Hepatocyte (in vitro differentiated cells): ENCODE results near the gene RMC1. TPM values are rescaled to one million over a fixed set of nuclear protein-coding genes. Genes with fewer than 3 reads are reported as not detected.
"Not testable (repeated sequence)": the region's sequence is repeated elsewhere in the genome, so short reads cannot be mapped to it uniquely, and the experiment has no call there.

ENCODE experiments used
- DNase-seq: peaks from one replicate; pipeline ENCODE4 v3.0.0-alpha.2; 2016; ENCODE audit warnings: low spot score
- H2AFZ ChIP-seq: fragments of 200-600 bp; sonication (generic); 2 replicates; pipeline ENCODE4 v1.6.0; 2016; ENCODE audit warnings: antibody characterized with exemption, mild to moderate bottlenecking
- H3K27ac ChIP-seq: fragments of 200-600 bp; sonication (generic); 2 replicates; pipeline ENCODE4 v1.5.1; 2016; ENCODE audit warnings: mild to moderate bottlenecking
- H3K27me3 ChIP-seq: fragments of 200-600 bp; sonication (generic); 2 replicates; pipeline ENCODE4 v1.6.1; 2016
- H3K36me3 ChIP-seq: fragments of 200-600 bp; sonication (generic); replicated peaks from 2 replicates; pipeline ENCODE4 v1.5.1; 2016; ENCODE audit warnings: low read depth; ENCODE audit not compliant: insufficient read depth
- H3K4me1 ChIP-seq: fragments of 200-600 bp; sonication (generic); 2 replicates; pipeline ENCODE4 v1.5.1; 2016; ENCODE audit warnings: mild to moderate bottlenecking, moderate library complexity; ENCODE audit not compliant: insufficient read depth
- H3K4me2 ChIP-seq: fragments of 200-600 bp; sonication (generic); 2 replicates; pipeline ENCODE4 v1.6.0; 2016
- H3K4me3 ChIP-seq: fragments of 200-600 bp; sonication (generic); 2 replicates; pipeline ENCODE4 v1.5.1; 2016; ENCODE audit warnings: mild to moderate bottlenecking
- H3K79me2 ChIP-seq: fragments of 200-600 bp; sonication (generic); 2 replicates; pipeline ENCODE4 v1.6.0; 2017; ENCODE audit warnings: mild to moderate bottlenecking
- H3K9me2 ChIP-seq: fragments of 200-600 bp; sonication (generic); replicated peaks from 2 replicates; pipeline ENCODE4 v1.6.0; 2017; ENCODE audit warnings: mild to moderate bottlenecking; ENCODE audit not compliant: insufficient read depth
- H3K9me3 ChIP-seq: fragments of 200-600 bp; sonication (generic); 2 replicates; pipeline ENCODE4 v1.5.1; 2016; ENCODE audit warnings: low read depth, mild to moderate bottlenecking
- H4K20me1 ChIP-seq: fragments of 200-600 bp; sonication (generic); 2 replicates; pipeline ENCODE4 v1.6.0; 2016; ENCODE audit warnings: mild to moderate bottlenecking; ENCODE audit not compliant: insufficient read depth, poor library complexity, severe bottlenecking
- CTCF ChIP-seq: fragments of 200-600 bp; sonication (generic); IDR thresholded peaks from 2 replicates; pipeline ENCODE4 v1.5.1; 2016; ENCODE audit warnings: antibody characterized with exemption, mild to moderate bottlenecking; ENCODE audit not compliant: poor library complexity
- EZH2 ChIP-seq: fragments of 200-600 bp; sonication (generic); IDR thresholded peaks from 2 replicates; pipeline ENCODE4 v1.6.1; 2016; ENCODE audit warnings: antibody characterized with exemption, mild to moderate bottlenecking, borderline replicate concordance
- EZH2phosphoT487 ChIP-seq: fragments of 200-600 bp; sonication (generic); IDR thresholded peaks from one replicate; pipeline ENCODE4 v1.6.1; 2018; ENCODE audit warnings: antibody characterized with exemption, mild to moderate bottlenecking, low read depth, moderate library complexity; ENCODE audit not compliant: unreplicated experiment, severe bottlenecking
- WGBS: methylation state at CpG from one replicate; pipeline ENCODE4 v1.1.6; 2016; ENCODE audit warnings: low lambda C conversion rate; ENCODE audit errors: missing lambda C conversion rate; 5-methylcytosine and 5-hydroxymethylcytosine counted together
- polyA plus RNA-seq: library from polyadenylated mRNA; unstranded; fragments of >200 nt; fragmentation: Nextera tagmentation; extraction: Ambion mirVana; gene quantifications from 2 replicates; pipeline ENCODE4 v1.2.1, GENCODE V29; 2016
- total RNA-seq: library from RNA; depleted of rRNA; stranded (reverse); fragments of >200 nt; gene quantifications from 2 replicates; pipeline ENCODE4 v1.2.3, GENCODE V29; 2014

The RMC1 gene
- total and polyA plus RNA-seq, 2 experiments from 2014 or later: 26.6 to 37.1 TPM

GRCh38 chr18:23504720-23505119 is 1.4 kb downstream of the RMC1 start:
- no peaks in the 10 kb centered on the region for H3K9me2 ChIP-seq
- no peaks in the 10 kb centered on the region for H3K9me3 ChIP-seq
- H3K4me2 ChIP-seq: peak overlapping the region; percentile 98
- peak overlapping the region; percentile 59 for H3K27ac ChIP-seq
- H3K27me3 ChIP-seq: no peaks in the 10 kb centered on the region
- no peaks in the 10 kb centered on the region for H3K36me3 ChIP-seq
- peak; percentile 30 for DNase-seq
- H4K20me1 ChIP-seq: no peaks in the 10 kb centered on the region
- H3K79me2 ChIP-seq: peaks cover 38% of the 10 kb centered on the region
- peaks cover 9% of the 10 kb centered on the region for H3K4me1 ChIP-seq
- WGBS: 63% methylated on average over 3 of the region's 3 CpGs
- no peak overlapping the region for H2AFZ ChIP-seq
- TF ChIP-seq EZH2 (no peak), EZH2phosphoT487 (peak; percentile 67), CTCF (no peak)
- H3K4me3 ChIP-seq: no peak overlapping the region

- no peaks in the 10 kb centered on the region for H4K20me1 ChIP-seq
- H3K79me2 ChIP-seq: peaks cover 38% of the 10 kb centered on the region
- H3K4me1 ChIP-seq: peaks cover 9% of the 10 kb centered on the region
- H3K9me3 ChIP-seq: no peaks in the 10 kb centered on the region
- H3K4me3 ChIP-seq: no peak overlapping the region
- no peak overlapping the region for H3K4me2 ChIP-seq
- no peaks in the 10 kb centered on the region for H3K36me3 ChIP-seq
- WGBS: 91% methylated on average over 6 of the region's 6 CpGs
- H2AFZ ChIP-seq: no peak overlapping the region
- no peak for TF ChIP-seq EZH2phosphoT487
- no peak for TF ChIP-seq CTCF
- TF ChIP-seq EZH2: no peak
- H3K9me2 ChIP-seq: no peaks in the 10 kb centered on the region
- no peak overlapping the region for H3K27ac ChIP-seq
- DNase-seq: no peak
- H3K27me3 ChIP-seq: no peaks in the 10 kb centered on the region
Observed at GRCh38 chr18:23506393-23506792, 3.1 kb downstream of the RMC1 start.

GRCh38 chr18:23510923-23511322 is 7.6 kb downstream of the RMC1 start:
- H3K4me3 ChIP-seq, DNase-seq, H3K27ac ChIP-seq, H3K9me3 ChIP-seq, H3K4me1 ChIP-seq, H3K27me3 ChIP-seq, H3K9me2 ChIP-seq, H4K20me1 ChIP-seq, H3K36me3 ChIP-seq, H3K4me2 ChIP-seq, H2AFZ ChIP-seq: not testable (repeated sequence)
- H3K79me2 ChIP-seq: peaks cover 19% of the 10 kb centered on the region
- WGBS: 91% methylated on average over 2 of the region's 2 CpGs

GRCh38 chr18:23512216-23512615 is 8.9 kb downstream of the RMC1 start:
- H3K9me2 ChIP-seq, H2AFZ ChIP-seq, H3K4me3 ChIP-seq, H3K27me3 ChIP-seq, H3K36me3 ChIP-seq, H4K20me1 ChIP-seq, DNase-seq, H3K9me3 ChIP-seq, H3K27ac ChIP-seq, H3K79me2 ChIP-seq, H3K4me1 ChIP-seq, H3K4me2 ChIP-seq: not testable (repeated sequence)
- WGBS: 95% methylated on average over 7 of the region's 7 CpGs

GRCh38 chr18:23512641-23513040 is 9.3 kb downstream of the RMC1 start:
- Histone ChIP-seq H3K4me2 (no peak overlapping the region), H3K27me3 (no peaks in the 10 kb centered on the region), H3K36me3 (no peaks in the 10 kb centered on the region), H3K27ac (no peak overlapping the region), H3K4me3 (no peak overlapping the region), H3K9me3 (no peaks in the 10 kb centered on the region), H3K9me2 (no peaks in the 10 kb centered on the region), H3K79me2 (peaks cover 2% of the 10 kb centered on the region), H4K20me1 (no peaks in the 10 kb centered on the region), H2AFZ (no peak overlapping the region), H3K4me1 (peaks cover 4% of the 10 kb centered on the region)
- TF ChIP-seq EZH2 (no peak), CTCF (no peak), EZH2phosphoT487 (no peak)
- 100% methylated on average over 1 of the region's 1 CpG for WGBS
- no peak for DNase-seq
